H1 (cell line): ENCODE results near the gene ST6GALNAC3. TPM values are rescaled to one million over a fixed set of nuclear protein-coding genes. Genes with fewer than 3 reads are reported as not detected.

Experiments
- CTCF ChIA-PET: fragments of 300-600 bp; sonication (Branson Sonifier 250); formaldehyde crosslinking; loops from one replicate; lab custom pipeline; 2021; ENCODE audit not compliant: partially characterized antibody; lab: Charles Lee
- POLR2A ChIA-PET: fragments of 300-600 bp; sonication (Branson Sonifier 250); formaldehyde crosslinking; loops from one replicate; lab custom pipeline; 2021; ENCODE audit warnings: inconsistent platforms; ENCODE audit not compliant: partially characterized antibody; lab: Charles Lee
- DNase-seq, 2 experiments: peaks; one replicate each; pipeline versions ENCODE4 v3.0.0 to v3.0.0-alpha.2; 2010 to 2022; ENCODE audit warnings: low spot score in 2 of 2, low read depth in 1 of 2, mixed read lengths in 1 of 2
- FAIRE-seq: peaks from 2 replicates; lab custom pipeline; 2011; peaks lifted over from hg19 to GRCh38; lab: Jason Lieb, UNC
- H2AFZ ChIP-seq: 2 replicates; pipeline ENCODE4 v1.8.1; 2012; ENCODE audit warnings: low read length, inconsistent platforms
- H2AK5ac ChIP-seq: 2 replicates; pipeline ENCODE4 v1.6.1; 2013; ENCODE audit warnings: low read depth, low read length
- H2BK120ac ChIP-seq: replicated peaks from 2 replicates; pipeline ENCODE3; 2013; ENCODE audit warnings: low read depth, low read length, inconsistent platforms
- H2BK12ac ChIP-seq: 2 replicates; pipeline ENCODE4 v1.6.1; 2013; ENCODE audit warnings: low read depth, low read length
- H2BK15ac ChIP-seq: 2 replicates; pipeline ENCODE4 v1.6.1; 2013; ENCODE audit warnings: low read length
- H2BK20ac ChIP-seq: 2 replicates; pipeline ENCODE4 v1.6.1; 2013; ENCODE audit warnings: low read length
- H2BK5ac ChIP-seq: 2 replicates; pipeline ENCODE4 v1.6.1; 2013; ENCODE audit warnings: low read depth, low read length
- H3K14ac ChIP-seq: 2 replicates; pipeline ENCODE4 v1.6.1; 2013; ENCODE audit warnings: inconsistent platforms; ENCODE audit not compliant: insufficient read length
- H3K18ac ChIP-seq: 2 replicates; pipeline ENCODE4 v1.6.1; 2013; ENCODE audit warnings: low read length; ENCODE audit errors: extremely low read depth
- H3K23ac ChIP-seq: 2 replicates; pipeline ENCODE4 v1.6.1; 2013; ENCODE audit warnings: inconsistent platforms; ENCODE audit not compliant: insufficient read length
- H3K23me2 ChIP-seq: 2 replicates; pipeline ENCODE4 v1.6.1; 2013; ENCODE audit warnings: low read depth, low read length
- H3K27ac ChIP-seq: 2 replicates; pipeline ENCODE4 v1.6.1; 2011; ENCODE audit warnings: low read depth, low read length, inconsistent platforms
- H3K27me3 ChIP-seq, 4 experiments: replicated peaks in 1 of 4; 1 replicate in 1 of 4; 2 replicates in 3 of 4; pipeline versions ENCODE4 v1.6.1 to v1.8.1; 2011 to 2013; ENCODE audit warnings: low read length in 3 of 4, mild to moderate bottlenecking in 3 of 4, inconsistent platforms in 2 of 4, mixed read lengths in 2 of 4, moderate library complexity in 1 of 4; ENCODE audit not compliant: control insufficient read depth in 3 of 4, insufficient read depth in 3 of 4; ENCODE audit errors: extremely low read depth in 1 of 4
- H3K36me3 ChIP-seq, 4 experiments: 2 replicates each; pipeline versions ENCODE4 v1.6.1 to v1.8.1; 2011 to 2013; ENCODE audit warnings: mild to moderate bottlenecking in 4 of 4, low read length in 3 of 4, moderate library complexity in 2 of 4, control low read depth in 1 of 4, inconsistent platforms in 1 of 4; ENCODE audit not compliant: insufficient read depth in 4 of 4, control insufficient read depth in 2 of 4
- H3K4ac ChIP-seq: replicated peaks from 2 replicates; pipeline ENCODE3; 2013; ENCODE audit warnings: low read length, low read depth, mixed read lengths, inconsistent platforms; ENCODE audit not compliant: insufficient read length
- H3K4me1 ChIP-seq, 4 experiments: replicated peaks in 1 of 4; 1 replicate in 1 of 4; 2 replicates in 3 of 4; pipeline versions ENCODE4 v1.6.1 to v1.8.1; 2011 to 2013; ENCODE audit warnings: low read length in 3 of 4, inconsistent platforms in 2 of 4, mixed read lengths in 1 of 4; ENCODE audit not compliant: insufficient read depth in 4 of 4, control insufficient read depth in 3 of 4
- H3K4me2 ChIP-seq, 2 experiments: 2 replicates each; pipeline versions ENCODE4 v1.6.1 to v1.8.1; 2011 to 2013; ENCODE audit warnings: low read depth in 2 of 2, low read length in 2 of 2, control low read depth in 1 of 2, inconsistent platforms in 1 of 2, mild to moderate bottlenecking in 1 of 2; ENCODE audit not compliant: insufficient read depth in 1 of 2
- H3K4me3 ChIP-seq, 4 experiments: fragments of 200-600, 300-600 bp in 1 of 4; sonication (generic), shearing (Covaris generic), sonication (Bioruptor Twin) in 1 of 4; 2 replicates each; pipeline versions ENCODE4 v1.5.1 to v1.8.1; 2011 to 2016; ENCODE audit warnings: low read length in 4 of 4, low read depth in 3 of 4, control low read depth in 2 of 4, inconsistent platforms in 2 of 4, mild to moderate bottlenecking in 2 of 4, mixed read lengths in 1 of 4, moderate library complexity in 1 of 4; ENCODE audit not compliant: insufficient read depth in 2 of 4; ENCODE audit errors: extremely low read depth in 1 of 4
- H3K56ac ChIP-seq: replicated peaks from 2 replicates; pipeline ENCODE3; 2013; ENCODE audit warnings: low read depth, mild to moderate bottlenecking, mixed read lengths, low read length, inconsistent platforms; ENCODE audit not compliant: insufficient read length
- H3K79me1 ChIP-seq: 2 replicates; pipeline ENCODE4 v1.6.1; 2013; ENCODE audit warnings: low read depth, low read length, control low read depth
- H3K79me2 ChIP-seq, 2 experiments: 2 replicates each; pipeline versions ENCODE4 v1.6.1 to v1.8.1; 2012 to 2013; ENCODE audit warnings: low read length in 2 of 2, mild to moderate bottlenecking in 2 of 2, inconsistent platforms in 1 of 2; ENCODE audit not compliant: insufficient read depth in 2 of 2, control insufficient read depth in 1 of 2
- H3K9ac ChIP-seq, 4 experiments: replicated peaks in 1 of 4; 1 replicate in 1 of 4; 2 replicates in 3 of 4; pipeline versions ENCODE4 v1.6.1 to v1.8.1; 2011 to 2013; ENCODE audit warnings: low read depth in 3 of 4, low read length in 3 of 4, control low read depth in 2 of 4, mild to moderate bottlenecking in 2 of 4, moderate library complexity in 2 of 4, inconsistent platforms in 1 of 4; ENCODE audit errors: extremely low read depth in 1 of 4
- H3K9me3 ChIP-seq, 2 experiments: 2 replicates each; pipeline versions ENCODE4 v1.6.1 to v1.8.1; 2012 to 2013; ENCODE audit warnings: mild to moderate bottlenecking in 2 of 2, moderate library complexity in 2 of 2, control low read depth in 1 of 2, inconsistent platforms in 1 of 2, low read depth in 1 of 2, low read length in 1 of 2, mixed read lengths in 1 of 2; ENCODE audit not compliant: insufficient read depth in 2 of 2
- H4K20me1 ChIP-seq, 2 experiments: replicated peaks in 1 of 2; 2 replicates each; pipeline versions ENCODE3 to v1.8.1; 2011 to 2013; ENCODE audit warnings: inconsistent platforms in 2 of 2, low read length in 2 of 2, mild to moderate bottlenecking in 1 of 2; ENCODE audit not compliant: insufficient read depth in 2 of 2, control insufficient read depth in 1 of 2
- H4K5ac ChIP-seq: 2 replicates; pipeline ENCODE4 v1.6.1; 2013; ENCODE audit warnings: low read length, low read depth, mixed read lengths, inconsistent platforms; ENCODE audit not compliant: insufficient read length
- H4K8ac ChIP-seq: 2 replicates; pipeline ENCODE4 v1.8.0; 2013; ENCODE audit warnings: mild to moderate bottlenecking, moderate library complexity, low read length, inconsistent platforms; ENCODE audit not compliant: insufficient read depth; ENCODE audit errors: extremely low read depth
- H4K91ac ChIP-seq: replicated peaks from 2 replicates; pipeline ENCODE3; 2013; ENCODE audit warnings: low read length, mixed read lengths, inconsistent platforms; ENCODE audit not compliant: insufficient read length
- POLR2AphosphoS5 ChIP-seq: IDR thresholded peaks from 2 replicates; pipeline ENCODE4 v1.6.1; 2011; ENCODE audit warnings: low read depth, low read length
- POU5F1 ChIP-seq: IDR thresholded peaks from 2 replicates; pipeline ENCODE4 v1.6.1; 2011; ENCODE audit warnings: low read depth, mild to moderate bottlenecking, low read length, moderate library complexity
- TCF12 ChIP-seq: IDR thresholded peaks from 2 replicates; pipeline ENCODE4 v1.6.1; 2011; ENCODE audit warnings: low read depth, mild to moderate bottlenecking, low read length
- USF2 ChIP-seq: IDR thresholded peaks from 2 replicates; pipeline ENCODE4 v1.6.1; 2011; ENCODE audit warnings: low read length, improper control_type of control experiment
- WGBS, 2 experiments: shearing (Covaris generic) in 1 of 2; methylation state at CpG; one replicate each; pipeline versions ENCODE4 v1.1.6 to v1.1.7; 2013 to 2015; ENCODE audit warnings: low lambda C conversion rate in 2 of 2, mixed read lengths in 2 of 2, inconsistent platforms in 1 of 2, low coverage in 1 of 2, missing lambda C conversion rate in 1 of 2; ENCODE audit not compliant: insufficient replicate concordance in 2 of 2, insufficient coverage in 1 of 2, insufficient read length in 1 of 2; ENCODE audit errors: extremely low coverage in 1 of 2, missing lambda C conversion rate in 1 of 2; 5-methylcytosine and 5-hydroxymethylcytosine counted together
- polyA plus RNA-seq, 7 experiments: library from polyadenylated mRNA; depleted of rRNA in 3 of 7; stranded (reverse) in 5 of 7; unstranded in 2 of 7; fragments of >200 nt in 5 of 7; fragments of 200-250 nt in 2 of 7; gene quantifications; 1 replicate in 5 of 7; 2 replicates in 1 of 7; 4 replicates in 1 of 7; pipeline versions ENCODE4 v1.2.1 to v1.2.3, GENCODE V29; 2011 to 2013; ENCODE audit warnings: missing spikeins in 2 of 7, mixed read lengths in 2 of 7
- total RNA-seq: library from RNA; stranded (reverse); fragmentation: NEBNext Ultra II Directional; extraction: Animal tissue kit (Norgen Biotek cat#: 25700); gene quantifications from 2 replicates; pipeline ENCODE4 v1.2.1, GENCODE V29; 2021

The ST6GALNAC3 gene
- total and polyA plus RNA-seq, 2 of the 8 experiments (the other 6 are each of a cell fraction or from before 2014, with no cell fraction given): 4.9 to 19.0 TPM

GRCh38 chr1:76083189-76083588, 8.6 kb downstream of the ST6GALNAC3 start:
- FAIRE-seq (no peak), DNase-seq (no peak)
- no peaks in the 10 kb centered on the region for H3K36me3 ChIP-seq
- no peak overlapping the region for H3K18ac ChIP-seq
- no peaks in the 10 kb centered on the region for H3K23me2 ChIP-seq
- H3K4me1 ChIP-seq: peaks cover 0 to 17% (median 0%) of the 10 kb centered on the region in 4 experiments; a peak in 3 of 7 replicates
- H3K9ac ChIP-seq: no peak overlapping the region
- no peak overlapping the region for H2BK20ac ChIP-seq
- H2BK5ac ChIP-seq: no peak overlapping the region
- H3K27ac ChIP-seq: no peak overlapping the region
- H3K4me2 ChIP-seq: no peak overlapping the region
- no peak overlapping the region for H3K56ac ChIP-seq
- H3K79me1 ChIP-seq: peaks cover 6% of the 10 kb centered on the region
- H2BK120ac ChIP-seq: no peak overlapping the region
- no peak overlapping the region for H2AFZ ChIP-seq
- H4K91ac ChIP-seq: no peak overlapping the region
- H3K14ac ChIP-seq: no peak overlapping the region
- H3K9me3 ChIP-seq: no peaks in the 10 kb centered on the region
- H3K4me3 ChIP-seq: no peak overlapping the region
- H3K23ac ChIP-seq: no peak overlapping the region
- H2BK12ac ChIP-seq: no peak overlapping the region; the same call in 1 of the 2 replicates
- TF ChIP-seq TCF12: no peak
- TF ChIP-seq POLR2AphosphoS5: no peak
- TF ChIP-seq USF2: no peak
- TF ChIP-seq POU5F1: no peak
- no peaks in the 10 kb centered on the region for H3K27me3 ChIP-seq
- no peak overlapping the region for H4K8ac ChIP-seq
- H3K79me2 ChIP-seq: peaks cover 0 to 87% of the 10 kb centered on the region in 2 experiments; a peak in 2 of 4 replicates
- ChIA-PET CTCF (no interaction called here), POLR2A (interaction anchor here (1.5 kb wide), 1 partner anchor 8 kb away, joined by 6 read pairs; the partner anchor contains the start of gene ST6GALNAC3)
- no peak overlapping the region for H2BK15ac ChIP-seq
- H2AK5ac ChIP-seq: no peak overlapping the region
- WGBS, 2 experiments: 89% methylated on average over 10 of the region's 10 CpGs; no CpG with 5 or more reads in 1 of the 2 experiments
- peaks cover 4 to 5% of the 10 kb centered on the region in 2 experiments for H4K20me1 ChIP-seq
- no peak overlapping the region for H3K4ac ChIP-seq
- H4K5ac ChIP-seq: no peak overlapping the region
